Measurements from ENCODE around the gene PPP1R10. TPM values are rescaled to one million over a fixed set of nuclear protein-coding genes. Genes with fewer than 3 reads are reported as not detected.

Gene PPP1R10
- total RNA-seq, 1 experiment from 2014 or later: 44.5 TPM

- no peaks in the 10 kb centered on the region for H3K27me3 ChIP-seq (ENCODE audit: low read length)
- peak within 1 kb of the TSS; percentile 86 for H3K9ac ChIP-seq (ENCODE audit: low read length)
- intact Hi-C loops (cut with micrococcal nuclease): no loop called here
- no peaks in the 10 kb centered on the region for H3K9me3 ChIP-seq (ENCODE audit: low read length)
- ChIA-PET CTCF (no interaction called here), POLR2A (ENCODE audit: unreplicated experiment) (interaction anchor here (0.6 to 1.6 kb wide), 2 partner anchors 44 to 59 kb away, joined by 4 to 6 read pairs; no protein-coding TSS in a partner anchor)
- H3K4me2 ChIP-seq (ENCODE audit: low read length): peak within 1 kb of the TSS; percentile 90
- no peaks in the 10 kb centered on the region for H4K20me1 ChIP-seq (ENCODE audit: low read length)
- peak; percentile 89 for ATAC-seq
- peaks cover 20% of the 10 kb centered on the region for H3K4me1 ChIP-seq (ENCODE audit: insufficient read depth, low read length)
- H3K27ac ChIP-seq (ENCODE audit: low read length): peak within 1 kb of the TSS; percentile 77
- H3F3A ChIP-seq (ENCODE audit: low read length, unreplicated experiment): no peaks in the 10 kb centered on the region
- H2AFZ ChIP-seq (ENCODE audit: low read length): peak within 1 kb of the TSS; percentile 99
- DNase-seq: peak; percentile 93
- peaks cover 41% of the 10 kb centered on the region for H3K79me2 ChIP-seq (ENCODE audit: low read length)
- BruUV-seq (replicated peaks): no TSS peak
- TF ChIP-seq EZH2phosphoT487 (IDR thresholded peaks at IDR 0.05; ENCODE audit: borderline replicate concordance, low read length) (no peak), EZH2 (IDR thresholded peaks at IDR 0.05; ENCODE audit: low read length, unreplicated experiment) (no peak)
- peaks cover 6% of the 10 kb centered on the region; the same call in 1 of the 2 replicates for H3K36me3 ChIP-seq (ENCODE audit: low read depth, low read length)
- peak within 1 kb of the TSS; percentile 77 for H3K4me3 ChIP-seq (ENCODE audit: low read length)
- H3K9me2 ChIP-seq (replicated peaks; ENCODE audit: low read length): no peaks in the 10 kb centered on the region
These were observed 60.8 kb downstream of the PPP1R10 start, which contains the start of gene GNL1 for GRCh38 chr6:30556066-30556905. Gene GNL1 (minus strand): TSS chr6:30556489. CDS start chr6:30556203, 286 bp downstream.

GRCh38 chr6:30555816-30556065 lies 61.3 kb downstream of the PPP1R10 start:
- Histone ChIP-seq H3K36me3 (ENCODE audit: low read depth, low read length) (peaks cover 3% of the 10 kb centered on the region; the same call in 1 of the 2 replicates), H3K27me3 (ENCODE audit: low read length) (no peaks in the 10 kb centered on the region), H3K9me3 (ENCODE audit: low read length) (no peaks in the 10 kb centered on the region), H3F3A (ENCODE audit: low read length, unreplicated experiment) (no peaks in the 10 kb centered on the region), H3K4me3 (ENCODE audit: low read length) (peak overlapping the region; percentile 77), H3K9me2 (replicated peaks; ENCODE audit: low read length) (no peaks in the 10 kb centered on the region), H3K79me2 (ENCODE audit: low read length) (peaks cover 41% of the 10 kb centered on the region), H3K4me2 (ENCODE audit: low read length) (peak overlapping the region; percentile 90), H3K27ac (ENCODE audit: low read length) (no peak overlapping the region), H3K9ac (ENCODE audit: low read length) (peak overlapping the region; percentile 86), H4K20me1 (ENCODE audit: low read length) (no peaks in the 10 kb centered on the region), H2AFZ (ENCODE audit: low read length) (peak overlapping the region; percentile 99), H3K4me1 (ENCODE audit: insufficient read depth, low read length) (peaks cover 20% of the 10 kb centered on the region)
- DNase-seq: no peak
- intact Hi-C loops (cut with micrococcal nuclease): no loop called here
- TF ChIP-seq EZH2 (IDR thresholded peaks at IDR 0.05; ENCODE audit: low read length, unreplicated experiment): no peak
- TF ChIP-seq CTCF (conservative IDR thresholded peaks at IDR 0.05; ENCODE audit: low read depth, low read length): no peak
- no peak for TF ChIP-seq EZH2phosphoT487 (IDR thresholded peaks at IDR 0.05; ENCODE audit: borderline replicate concordance, low read length)
- BruUV-seq (replicated peaks): no TSS peak
- POLR2A ChIA-PET (ENCODE audit: unreplicated experiment): interaction anchor here (0.6 kb wide), 1 partner anchor 43 kb away, joined by 4 read pairs; no protein-coding TSS in a partner anchor
- ATAC-seq: no peak; the same call in 1 of the 2 replicates
- CTCF ChIA-PET: no interaction called here

GRCh38 chr6:30554962-30555815 lies 61.9 kb downstream of the PPP1R10 start:
- BruUV-seq (replicated peaks): no TSS peak
- Histone ChIP-seq H3K27me3 (ENCODE audit: low read length) (no peaks in the 10 kb centered on the region), H3K4me1 (ENCODE audit: insufficient read depth, low read length) (peaks cover 20% of the 10 kb centered on the region), H3K9me3 (ENCODE audit: low read length) (no peaks in the 10 kb centered on the region), H3K79me2 (ENCODE audit: low read length) (peaks cover 41% of the 10 kb centered on the region), H3F3A (ENCODE audit: low read length, unreplicated experiment) (no peaks in the 10 kb centered on the region), H3K9ac (ENCODE audit: low read length) (peak overlapping the region; percentile 86), H3K36me3 (ENCODE audit: low read depth, low read length) (peaks cover 3% of the 10 kb centered on the region; the same call in 1 of the 2 replicates), H3K4me2 (ENCODE audit: low read length) (peak overlapping the region; percentile 90), H2AFZ (ENCODE audit: low read length) (peak overlapping the region; percentile 99), H3K27ac (ENCODE audit: low read length) (no peak overlapping the region), H3K4me3 (ENCODE audit: low read length) (peak overlapping the region; percentile 77), H4K20me1 (ENCODE audit: low read length) (no peaks in the 10 kb centered on the region), H3K9me2 (replicated peaks; ENCODE audit: low read length) (no peaks in the 10 kb centered on the region)
- POLR2A ChIA-PET (ENCODE audit: unreplicated experiment): interaction anchor here (0.6 to 1.5 kb wide), 2 partner anchors 11 to 43 kb away, joined by 4 to 6 read pairs; no protein-coding TSS in a partner anchor
- peak; percentile 7 for ATAC-seq
- no peak for DNase-seq
- intact Hi-C loops (cut with micrococcal nuclease): no loop called here
- CTCF ChIA-PET: interaction anchor here (1.0 kb wide), 1 partner anchor 10 kb away, joined by 3 read pairs; no protein-coding TSS in a partner anchor
- TF ChIP-seq EZH2 (IDR thresholded peaks at IDR 0.05; ENCODE audit: low read length, unreplicated experiment): no peak
- TF ChIP-seq CTCF (conservative IDR thresholded peaks at IDR 0.05; ENCODE audit: low read depth, low read length): no peak
- TF ChIP-seq EZH2phosphoT487 (IDR thresholded peaks at IDR 0.05; ENCODE audit: borderline replicate concordance, low read length): no peak
